Keratinocyte (primary cell): ENCODE results near the gene MOK.

Experiments used
- EZH2 ChIP-seq: IDR thresholded peaks from one replicate; pipeline ENCODE4 v1.6.1; 2012; ENCODE audit warnings: inconsistent platforms, mild to moderate bottlenecking, low read length, moderate library complexity
- TF ChIP-seq, protein P1 (sequence below), 3 experiments: IDR thresholded peaks in 1 of 3; conservative IDR thresholded peaks in 1 of 3; optimal IDR thresholded peaks in 1 of 3; 2 replicates in 2 of 3; 3 replicates in 1 of 3; pipeline versions ENCODE3 to v1.5.1; 2011; ENCODE audit warnings: low read length in 3 of 3, mild to moderate bottlenecking in 3 of 3, moderate library complexity in 2 of 3, control low read depth in 1 of 3, inconsistent platforms in 1 of 3; ENCODE audit not compliant: insufficient read depth in 2 of 3; ENCODE audit errors: extremely low read depth in 1 of 3

DNA sequence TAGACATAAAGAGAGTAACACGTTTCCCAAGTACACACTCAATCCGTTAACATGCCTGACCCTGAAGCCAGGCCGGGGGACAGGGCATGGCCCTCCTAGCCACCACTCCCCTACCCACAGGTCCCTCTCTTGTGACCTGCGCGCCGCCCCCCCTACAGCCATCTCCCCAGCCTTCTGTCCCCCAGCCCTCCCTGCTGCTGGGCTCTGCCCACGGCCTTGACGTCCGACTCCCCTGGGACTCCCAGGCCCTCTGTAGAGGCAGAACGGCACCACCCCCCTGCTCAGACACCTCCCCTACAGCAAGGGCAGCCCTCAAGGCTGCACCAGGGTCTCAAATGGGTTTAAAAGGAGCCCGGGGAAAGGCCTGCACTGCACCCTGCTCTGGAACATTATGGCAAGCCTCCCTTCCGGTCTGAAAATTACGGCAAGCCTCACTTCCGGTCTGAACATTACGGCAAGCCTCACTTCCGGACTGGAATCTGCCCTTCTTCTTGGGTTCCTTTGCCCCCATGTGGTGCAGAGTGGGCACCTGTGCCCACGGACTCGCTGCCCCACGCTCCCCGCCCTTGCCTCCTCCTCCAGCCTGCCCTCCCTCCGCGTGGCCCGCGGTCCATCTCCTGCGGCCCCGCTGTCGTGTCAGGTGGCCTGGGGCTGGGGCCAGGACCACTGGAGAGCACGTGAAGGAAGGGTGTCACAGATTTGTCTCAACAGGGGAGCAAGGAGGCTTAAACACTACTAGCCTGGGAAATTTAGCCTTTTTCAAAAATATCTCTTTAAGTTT lies 77.6 kb downstream of the MOK start:
- TF ChIP-seq, protein P1, sequence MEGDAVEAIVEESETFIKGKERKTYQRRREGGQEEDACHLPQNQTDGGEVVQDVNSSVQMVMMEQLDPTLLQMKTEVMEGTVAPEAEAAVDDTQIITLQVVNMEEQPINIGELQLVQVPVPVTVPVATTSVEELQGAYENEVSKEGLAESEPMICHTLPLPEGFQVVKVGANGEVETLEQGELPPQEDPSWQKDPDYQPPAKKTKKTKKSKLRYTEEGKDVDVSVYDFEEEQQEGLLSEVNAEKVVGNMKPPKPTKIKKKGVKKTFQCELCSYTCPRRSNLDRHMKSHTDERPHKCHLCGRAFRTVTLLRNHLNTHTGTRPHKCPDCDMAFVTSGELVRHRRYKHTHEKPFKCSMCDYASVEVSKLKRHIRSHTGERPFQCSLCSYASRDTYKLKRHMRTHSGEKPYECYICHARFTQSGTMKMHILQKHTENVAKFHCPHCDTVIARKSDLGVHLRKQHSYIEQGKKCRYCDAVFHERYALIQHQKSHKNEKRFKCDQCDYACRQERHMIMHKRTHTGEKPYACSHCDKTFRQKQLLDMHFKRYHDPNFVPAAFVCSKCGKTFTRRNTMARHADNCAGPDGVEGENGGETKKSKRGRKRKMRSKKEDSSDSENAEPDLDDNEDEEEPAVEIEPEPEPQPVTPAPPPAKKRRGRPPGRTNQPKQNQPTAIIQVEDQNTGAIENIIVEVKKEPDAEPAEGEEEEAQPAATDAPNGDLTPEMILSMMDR (optimal IDR thresholded peaks at IDR 0.05 in 1 of 3, IDR thresholded peaks at IDR 0.05 in 1 of 3, conservative IDR thresholded peaks at IDR 0.05 in 1 of 3; ENCODE audit: extremely low read depth in 1 of 3, insufficient read depth in 2 of 3, low read length in 3 of 3): no peak
- no peak for TF ChIP-seq EZH2
